COLO829 (cell line): Measurements from ENCODE around the gene NUDT1.

ENCODE experiments used
- DNase-seq: peaks from one replicate; pipeline ENCODE4 v3.0.0; 2012; ENCODE audit warnings: low spot score

NUDT1 gene

DNA sequence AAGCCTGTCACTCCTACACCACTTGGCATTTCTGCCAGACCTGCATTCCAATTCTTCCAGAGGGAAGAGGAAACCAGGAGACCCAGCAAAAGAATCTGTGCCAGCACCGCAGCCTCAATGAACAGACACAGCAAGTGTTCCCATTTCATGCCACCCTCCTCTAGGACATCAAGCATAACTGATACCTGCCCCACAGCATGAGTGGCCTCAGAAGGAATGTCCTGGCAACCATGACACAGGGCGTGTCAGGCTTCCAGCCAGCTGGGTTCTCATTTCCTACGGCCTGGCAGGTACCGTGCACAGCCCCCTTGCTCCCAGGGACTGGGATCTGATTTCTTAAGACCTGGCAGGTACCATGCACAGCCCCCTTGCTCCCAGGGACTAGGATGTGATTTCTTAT, 17.1 kb upstream of the NUDT1 start:
- no peak for DNase-seq

DNA sequence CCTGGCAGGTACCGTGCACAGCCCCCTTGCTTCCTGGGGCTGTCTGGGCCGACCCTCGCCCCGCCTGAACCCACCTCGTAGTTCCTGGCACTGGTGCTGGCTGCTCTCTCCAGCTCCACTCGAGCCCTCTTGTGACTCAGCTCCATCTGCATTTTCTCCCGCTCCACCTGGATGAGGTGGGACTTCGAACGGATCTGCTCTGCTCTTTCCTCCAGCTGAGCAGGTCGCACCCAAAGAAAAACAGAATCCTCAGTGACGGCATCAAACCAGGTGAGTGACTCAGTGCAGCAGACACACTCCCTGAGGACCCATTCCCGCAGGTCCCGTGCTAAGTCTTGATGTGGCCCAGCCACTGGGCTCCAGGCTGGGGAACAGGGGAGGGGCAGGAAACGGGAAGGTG, 16.7 kb upstream of the NUDT1 start:
- no peak for DNase-seq

DNA sequence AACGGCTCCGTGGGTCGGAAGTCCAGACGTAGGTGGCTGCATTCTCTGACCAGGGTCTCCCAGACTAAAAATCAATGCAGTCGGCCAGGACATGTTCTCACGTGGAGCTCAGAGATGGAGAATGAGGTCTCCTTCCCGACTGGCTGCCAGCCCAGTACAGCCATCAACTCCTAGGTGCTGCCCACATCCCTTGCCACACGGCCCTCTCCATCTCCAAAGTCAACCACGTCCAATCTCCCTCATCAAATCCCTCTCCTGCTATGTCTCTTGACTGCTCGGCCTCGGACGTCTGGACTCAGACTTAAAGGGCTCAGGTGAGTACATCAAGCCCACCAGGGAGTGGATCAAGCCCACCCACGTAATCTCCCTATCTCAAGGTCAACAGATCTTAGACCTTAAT, 16.2 kb upstream of the NUDT1 start:
- no peak for DNase-seq

DNA sequence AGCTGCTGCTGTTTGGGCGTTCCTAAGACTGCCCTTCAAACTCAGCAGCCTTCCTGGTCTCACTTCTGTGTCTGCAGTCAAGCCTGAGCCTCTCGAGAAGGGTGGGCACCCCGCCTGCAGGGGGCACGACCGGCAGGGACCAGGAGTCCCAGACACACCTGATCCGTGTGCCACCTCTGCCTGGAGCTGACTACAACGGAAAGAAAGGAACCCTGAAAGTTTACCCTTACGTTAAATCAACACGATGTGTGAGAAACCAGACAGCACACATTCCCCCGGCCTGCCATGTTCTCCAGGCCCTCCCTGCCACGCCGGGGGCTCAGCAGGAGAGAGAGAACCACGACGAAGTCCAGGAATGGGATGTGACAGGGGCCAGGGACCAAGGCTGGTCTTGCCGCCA, 14.3 kb upstream of the NUDT1 start:
- no peak for DNase-seq

DNA sequence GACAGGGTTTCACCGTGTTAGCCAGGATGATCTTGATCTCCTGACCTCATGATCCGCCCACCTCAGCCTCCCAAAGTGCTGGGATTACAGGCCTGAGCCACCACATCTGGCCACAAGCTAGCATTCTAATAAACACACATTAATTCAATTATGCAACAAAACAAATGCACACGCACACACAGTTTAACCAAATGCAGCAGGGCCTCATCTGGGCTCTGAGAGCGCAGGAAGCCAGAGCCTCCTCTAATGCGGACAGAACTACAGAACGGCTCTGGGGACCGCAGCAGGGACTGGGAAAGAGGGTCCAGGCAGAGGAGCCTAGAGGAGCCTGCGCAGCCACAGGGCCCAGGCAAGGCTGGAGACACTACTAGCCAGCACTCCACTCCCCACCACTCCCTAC, 13.1 kb upstream of the NUDT1 start:
- no peak for DNase-seq

DNA sequence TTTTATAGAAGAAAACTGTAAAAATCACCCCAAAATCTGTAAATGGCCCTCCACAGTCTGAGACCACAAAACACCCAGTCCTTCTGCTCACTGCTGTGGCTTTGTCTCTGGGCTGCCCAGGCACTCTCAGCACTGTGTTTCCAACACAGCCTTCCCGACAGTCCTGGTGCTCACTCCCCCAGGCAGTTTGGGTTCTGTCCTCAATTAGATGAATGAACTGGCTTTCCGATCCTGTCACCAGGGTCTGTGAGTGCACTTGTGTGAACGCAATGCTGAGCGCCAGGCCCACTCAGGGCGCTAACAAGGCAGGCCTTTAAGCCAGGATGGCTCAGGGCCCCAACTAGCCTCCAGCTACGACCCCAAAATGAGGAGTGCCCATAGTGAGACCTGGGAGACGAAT, 12.6 kb upstream of the NUDT1 start:
- no peak for DNase-seq

DNA sequence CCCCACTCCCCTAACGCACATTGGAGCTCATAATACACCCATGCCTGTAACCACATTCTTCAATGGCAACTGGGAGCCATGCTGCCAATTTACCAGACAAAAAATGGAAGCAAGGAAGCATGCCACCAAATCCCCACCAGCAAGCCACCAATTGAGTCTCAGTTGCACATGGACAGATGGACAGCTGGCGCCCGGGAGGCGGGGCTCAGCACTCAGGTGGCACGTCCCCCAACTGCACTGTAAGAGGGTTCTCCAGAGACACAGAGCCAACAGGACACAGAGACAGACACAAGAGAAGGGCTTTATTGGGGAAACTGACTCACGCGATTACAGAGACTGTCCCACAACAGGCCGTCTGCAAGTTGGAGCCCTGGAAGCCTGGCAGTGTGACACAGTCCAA, 11.8 kb upstream of the NUDT1 start:
- DNase-seq = no peak

DNA sequence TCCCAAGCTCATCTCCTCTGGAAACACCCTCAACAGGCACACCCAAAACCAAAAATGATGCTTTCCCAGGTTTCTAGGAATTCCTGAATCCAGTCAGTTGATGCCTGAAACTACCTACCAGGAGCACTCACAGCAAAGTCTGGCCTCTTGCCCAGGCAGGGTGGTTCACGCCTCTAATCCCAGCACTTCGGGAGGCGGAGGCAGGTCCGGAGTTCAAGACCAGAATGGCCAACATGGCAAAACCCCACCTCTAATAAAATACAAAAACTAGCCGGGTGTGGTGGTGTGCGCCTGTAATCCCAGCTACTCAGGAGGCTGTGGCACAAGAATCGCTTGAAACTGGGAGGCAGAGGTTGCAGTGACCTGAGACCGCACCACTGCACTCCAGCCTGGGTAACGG, 11.1 kb upstream of the NUDT1 start:
- no peak for DNase-seq

DNA sequence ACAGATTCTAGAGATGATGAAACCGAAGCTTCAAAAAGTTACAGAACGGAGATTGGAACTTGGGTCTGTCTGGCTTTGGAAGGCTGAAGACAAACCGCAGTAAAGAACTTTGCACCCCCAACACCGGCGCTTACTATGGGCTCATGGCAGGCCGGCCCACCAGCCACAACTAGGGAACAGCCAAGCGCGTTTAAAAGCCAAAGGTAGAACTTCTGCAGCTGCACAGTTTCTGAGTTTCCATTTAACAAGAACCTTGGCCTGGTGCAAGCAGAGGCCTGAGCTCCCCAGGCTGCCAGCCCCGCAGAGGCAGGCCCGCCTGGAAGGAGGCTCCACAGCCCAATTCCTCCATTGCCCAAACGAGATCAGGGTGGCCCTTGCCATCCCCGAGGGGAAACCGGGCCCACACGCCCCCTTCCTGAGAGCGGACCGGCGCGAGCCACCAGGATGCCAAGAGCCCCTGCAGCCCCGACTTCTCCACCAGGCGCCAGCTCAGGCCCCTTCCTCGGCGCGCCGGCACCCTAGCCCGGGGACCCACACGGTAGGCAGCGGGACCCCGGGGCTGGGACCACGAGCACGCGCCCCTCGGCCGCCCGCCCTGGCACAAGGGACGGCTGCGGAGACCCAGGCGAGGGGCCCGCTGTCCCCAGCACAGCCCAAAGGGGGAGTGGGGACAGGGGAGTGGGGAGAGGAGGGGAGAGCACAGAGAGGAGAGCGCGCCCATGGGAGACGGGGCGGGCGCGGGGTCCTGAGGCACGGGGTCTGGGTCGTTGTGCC, 9.8 kb upstream of the NUDT1 start:
- no peak for DNase-seq

DNA sequence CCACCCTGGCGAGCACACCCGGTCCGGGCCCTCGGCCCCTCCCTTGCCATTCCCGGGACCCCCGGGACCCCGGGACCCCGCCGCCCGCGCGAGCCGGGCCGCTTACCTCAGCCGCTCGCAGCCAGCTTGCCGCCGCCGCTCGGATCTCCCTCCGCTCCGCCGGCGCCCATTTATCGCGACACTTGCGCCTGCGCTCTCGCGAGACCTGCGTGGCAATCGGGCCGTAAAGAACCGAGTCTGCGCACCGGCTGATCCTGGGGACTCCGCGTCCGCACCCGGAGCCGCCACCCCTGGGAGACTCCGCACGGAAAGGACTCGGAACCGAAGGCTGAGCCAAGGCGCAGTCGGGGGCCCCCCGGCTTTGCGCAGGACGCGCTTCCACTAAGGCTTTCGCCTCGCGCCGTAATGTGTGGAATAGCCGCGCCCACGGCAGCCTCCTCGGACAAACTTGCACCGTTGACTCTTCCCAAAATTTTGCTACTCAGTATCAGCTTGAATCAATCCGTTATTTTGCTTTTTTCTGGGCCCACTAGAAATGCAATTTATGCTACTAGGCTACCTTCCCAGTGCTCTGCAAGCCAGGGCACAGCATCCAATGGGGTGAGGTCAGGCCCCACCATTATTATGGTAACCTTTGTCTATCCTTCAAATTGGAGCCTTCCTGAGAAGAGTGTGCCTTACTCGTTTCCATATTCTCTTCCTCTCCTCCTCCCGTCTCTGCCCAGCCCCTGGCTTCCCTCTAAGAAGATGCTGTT, 9.1 kb upstream of the NUDT1 start, which contains the start of gene MAD1L1:
MAD1L1 (minus strand) TSS at position 180 of the 755 bp plus-strand sequence. CDS start 2,812 bp downstream, outside the sequence.
- DNase-seq = peak; percentile 88

DNA sequence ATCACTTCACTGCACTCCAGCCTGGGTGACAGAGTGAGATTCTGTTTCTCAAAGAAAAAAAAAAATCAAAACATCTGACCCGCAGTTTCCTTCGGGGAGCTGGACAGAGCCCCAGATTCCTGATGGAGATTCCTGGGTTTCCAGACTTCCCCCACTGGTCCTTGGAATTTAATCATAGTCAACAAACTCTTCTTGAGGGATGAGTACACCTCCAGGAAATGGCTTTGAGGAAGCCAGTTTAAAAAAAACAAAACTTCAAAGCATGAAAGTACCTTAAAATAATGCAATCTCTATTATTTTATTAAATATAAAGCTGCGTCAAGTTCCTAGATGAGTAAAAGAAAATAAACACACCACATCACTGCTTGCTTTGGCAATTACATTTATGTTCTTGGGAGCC, 8.1 kb upstream of the NUDT1 start:
- DNase-seq = no peak

DNA sequence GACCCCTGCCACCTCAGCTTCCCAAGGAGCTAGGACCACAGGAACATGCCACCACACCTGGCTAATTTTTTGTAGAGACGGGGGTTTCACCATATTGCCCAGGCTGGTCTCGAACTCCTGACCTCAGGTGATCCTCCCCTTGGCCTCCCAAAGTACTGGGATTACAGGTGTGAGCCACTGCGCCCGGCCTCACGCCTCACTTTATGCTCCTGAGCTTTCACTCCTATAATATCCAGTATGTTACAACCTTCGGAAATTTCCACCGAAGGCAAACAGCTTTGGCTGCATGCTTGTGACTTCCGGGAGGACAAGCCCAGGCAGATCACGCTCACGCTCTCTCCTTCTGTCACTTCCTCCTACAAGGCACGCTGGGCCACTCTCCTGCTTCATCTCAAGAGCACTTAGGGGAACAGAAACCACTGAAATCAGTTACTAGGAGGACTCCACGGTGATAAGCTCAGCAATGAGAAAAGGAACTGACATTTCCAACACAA, 4.9 kb upstream of the NUDT1 start:
- no peak for DNase-seq

DNA sequence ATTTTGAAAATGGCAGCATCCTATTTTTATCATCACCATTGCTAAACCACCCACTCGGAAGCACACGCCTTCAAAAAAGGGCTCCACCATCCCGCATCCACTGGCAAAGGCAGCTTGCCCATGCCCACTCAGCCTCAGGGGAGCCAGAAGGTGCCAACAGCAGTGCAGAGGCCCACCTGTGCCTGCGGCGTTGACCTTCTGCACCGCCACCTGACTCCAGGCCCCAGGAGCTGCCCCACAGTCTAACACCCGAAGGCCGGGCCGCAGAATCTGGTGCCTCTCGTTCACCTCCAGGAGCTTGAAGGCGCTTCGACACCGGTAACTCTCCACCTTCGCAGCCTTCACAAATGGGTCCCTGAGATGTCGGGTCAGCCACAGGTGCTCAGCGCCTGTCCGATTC, 2.8 kb upstream of the NUDT1 start:
- no peak for DNase-seq

DNA sequence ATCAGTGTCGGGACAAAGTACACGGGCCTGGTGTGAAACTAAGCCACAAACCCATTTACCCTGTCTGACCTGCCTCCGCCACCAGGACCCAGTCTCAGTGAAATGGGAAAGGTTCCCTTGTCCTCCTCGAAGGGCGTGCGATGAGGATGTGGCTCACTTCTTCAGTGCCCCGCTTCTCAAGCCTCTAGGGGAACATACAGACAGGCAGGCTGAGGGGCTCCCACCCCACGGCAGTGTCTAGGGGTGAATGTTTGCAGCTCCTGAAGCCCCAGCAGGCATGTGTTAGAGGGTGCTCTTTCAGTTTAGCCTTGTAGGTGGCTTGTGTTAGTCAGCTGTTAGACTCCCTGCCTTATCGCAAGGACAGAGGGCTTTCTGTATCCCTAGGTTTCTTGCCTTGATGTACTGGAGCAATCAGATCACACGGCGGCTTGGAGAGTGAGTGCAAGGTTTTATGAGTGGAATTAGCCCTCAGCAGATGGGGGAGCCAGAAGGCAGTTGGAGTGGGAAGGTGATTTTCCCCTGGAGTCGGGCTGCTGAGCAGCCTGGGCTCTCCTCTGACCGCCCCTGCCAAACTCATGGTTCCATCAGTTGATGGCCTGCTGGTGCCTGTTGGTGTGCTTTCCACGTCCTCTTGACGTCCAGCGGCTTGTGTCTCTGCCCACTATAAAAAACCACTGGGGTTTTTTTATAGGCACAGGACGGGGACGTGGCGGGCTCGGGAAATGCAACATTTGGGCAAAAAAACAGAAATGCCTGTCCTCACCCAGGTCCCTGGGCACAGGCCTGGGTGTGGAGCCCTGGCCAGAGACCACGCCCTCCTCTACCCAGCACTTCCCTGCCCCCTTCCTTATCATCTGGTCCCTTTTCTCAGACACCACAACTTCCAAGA, 759 bp downstream of the NUDT1 start:
- no peak for DNase-seq

DNA sequence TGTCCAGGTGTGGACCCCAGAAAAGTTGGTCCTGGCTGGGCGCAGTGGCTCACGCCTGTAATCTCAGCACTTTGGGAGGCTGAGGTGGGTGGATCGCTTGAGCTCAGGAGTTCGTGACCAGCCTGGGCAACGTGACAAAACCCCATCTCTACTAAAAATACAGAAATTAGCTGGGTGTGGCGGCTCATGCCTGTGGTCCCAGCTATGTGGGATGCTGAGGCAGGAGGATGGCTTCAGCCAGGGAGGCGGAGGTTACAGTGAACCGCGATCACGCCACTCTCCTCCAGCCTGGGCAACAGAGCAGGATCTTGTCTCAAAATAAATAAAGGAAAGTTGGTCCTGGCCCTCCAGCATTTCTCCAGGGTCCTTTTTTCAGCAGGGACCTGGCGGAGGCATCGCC, 1.4 kb downstream of the NUDT1 start:
- DNase-seq = no peak

DNA sequence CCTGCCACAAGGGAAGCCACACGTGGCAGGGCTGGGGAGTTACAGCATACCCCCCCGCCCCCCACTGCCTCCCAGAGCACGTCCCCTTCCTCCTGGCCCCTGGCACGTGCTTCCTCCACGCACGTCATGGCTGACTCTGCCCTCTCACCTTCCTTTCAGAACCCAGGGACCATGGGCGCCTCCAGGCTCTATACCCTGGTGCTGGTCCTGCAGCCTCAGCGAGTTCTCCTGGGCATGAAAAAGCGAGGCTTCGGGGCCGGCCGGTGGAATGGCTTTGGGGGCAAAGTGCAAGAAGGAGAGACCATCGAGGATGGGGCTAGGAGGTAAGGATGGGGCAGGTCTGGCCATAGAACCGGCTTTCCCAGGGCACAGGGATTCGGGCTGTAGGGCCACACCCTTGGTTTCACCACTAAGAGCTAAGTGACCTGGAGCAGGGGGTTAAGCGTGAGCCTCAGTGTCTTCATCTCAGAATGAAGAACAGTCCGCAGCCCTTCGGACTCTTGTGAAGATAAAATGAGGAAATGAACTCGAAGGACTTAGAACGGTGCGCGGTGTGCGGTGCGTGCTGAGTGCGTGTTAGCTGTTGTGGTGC, 2.5 kb downstream of the NUDT1 start:
- no peak for DNase-seq

DNA sequence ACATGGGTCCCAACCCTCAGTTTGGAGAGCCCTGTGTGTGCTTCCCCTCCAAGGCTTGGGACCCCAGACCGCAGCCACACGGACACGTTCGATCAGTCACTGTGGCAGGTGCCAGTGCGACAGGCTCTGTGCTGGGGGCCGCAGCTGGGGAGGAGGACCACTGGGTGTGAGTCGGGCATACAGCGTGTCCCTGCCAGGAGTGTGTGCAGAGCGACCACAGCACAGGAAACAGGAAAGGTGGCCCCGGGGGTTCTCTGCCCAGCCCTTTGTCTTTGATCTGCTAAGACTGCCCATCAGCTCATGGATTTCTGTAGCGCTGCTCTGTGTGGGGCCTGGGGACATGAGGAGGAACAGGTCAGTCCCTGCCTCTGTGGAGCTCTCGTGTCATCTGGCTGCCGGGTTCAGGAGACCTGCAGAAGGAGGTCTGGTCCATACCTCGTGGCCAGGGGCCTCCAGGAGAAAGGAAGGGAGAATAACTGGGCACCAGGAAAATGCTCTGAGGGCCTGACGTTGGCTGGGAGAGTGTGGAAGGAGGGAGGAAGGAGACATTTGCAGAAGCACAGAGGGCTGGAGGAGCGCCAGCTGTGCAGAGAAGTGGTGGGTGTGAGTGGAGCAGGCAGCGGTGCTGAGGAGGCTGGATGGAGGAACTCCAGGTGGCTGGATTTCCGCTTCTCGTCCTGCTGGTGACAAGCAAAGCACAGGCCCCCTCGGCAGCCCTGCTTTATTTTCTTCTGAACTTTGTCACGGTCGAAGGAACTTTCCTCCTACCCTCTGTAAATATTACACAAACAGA, 4.1 kb downstream of the NUDT1 start:
- DNase-seq = no peak

DNA sequence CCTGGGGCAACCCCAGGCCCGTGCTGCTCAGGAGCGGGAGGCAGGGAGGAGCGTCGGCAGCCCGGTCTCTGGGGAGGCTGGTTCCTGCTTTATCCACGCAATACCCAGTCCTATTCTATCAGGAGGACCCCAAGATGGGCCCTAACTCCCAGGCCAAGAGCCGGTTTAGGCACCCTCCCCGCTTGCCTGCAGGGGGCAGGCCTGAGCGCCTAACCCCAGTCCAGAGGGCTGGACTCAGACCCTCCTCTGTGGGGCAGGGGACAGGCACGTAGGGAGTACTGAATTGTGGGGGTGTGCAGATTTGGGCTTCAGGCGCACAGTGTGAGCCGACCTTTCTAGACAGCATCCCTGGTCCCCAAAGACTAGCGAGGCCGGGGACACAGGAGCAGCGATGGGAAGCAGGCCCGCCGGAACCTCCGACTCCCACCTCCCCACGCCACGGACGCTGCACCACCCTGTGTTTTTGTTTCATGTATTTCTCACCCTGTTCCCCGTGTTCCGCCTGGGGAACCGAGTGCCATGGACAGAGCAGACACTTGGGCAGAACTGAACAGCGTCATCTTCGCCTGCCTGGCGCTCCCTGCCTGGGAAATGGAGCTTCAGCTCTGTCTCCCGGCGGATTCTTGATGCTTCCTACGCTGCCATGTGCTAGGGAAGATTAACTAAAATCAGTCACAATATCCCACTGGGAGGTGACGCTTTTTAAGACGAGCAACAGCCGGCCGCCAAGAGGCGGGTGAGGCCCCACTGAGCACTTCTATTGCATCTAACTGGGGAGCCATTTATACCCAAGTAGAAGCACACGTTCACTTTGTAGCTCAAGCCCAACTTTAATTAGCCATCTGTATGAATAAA, 5.3 kb downstream of the NUDT1 start:
- DNase-seq = no peak

DNA sequence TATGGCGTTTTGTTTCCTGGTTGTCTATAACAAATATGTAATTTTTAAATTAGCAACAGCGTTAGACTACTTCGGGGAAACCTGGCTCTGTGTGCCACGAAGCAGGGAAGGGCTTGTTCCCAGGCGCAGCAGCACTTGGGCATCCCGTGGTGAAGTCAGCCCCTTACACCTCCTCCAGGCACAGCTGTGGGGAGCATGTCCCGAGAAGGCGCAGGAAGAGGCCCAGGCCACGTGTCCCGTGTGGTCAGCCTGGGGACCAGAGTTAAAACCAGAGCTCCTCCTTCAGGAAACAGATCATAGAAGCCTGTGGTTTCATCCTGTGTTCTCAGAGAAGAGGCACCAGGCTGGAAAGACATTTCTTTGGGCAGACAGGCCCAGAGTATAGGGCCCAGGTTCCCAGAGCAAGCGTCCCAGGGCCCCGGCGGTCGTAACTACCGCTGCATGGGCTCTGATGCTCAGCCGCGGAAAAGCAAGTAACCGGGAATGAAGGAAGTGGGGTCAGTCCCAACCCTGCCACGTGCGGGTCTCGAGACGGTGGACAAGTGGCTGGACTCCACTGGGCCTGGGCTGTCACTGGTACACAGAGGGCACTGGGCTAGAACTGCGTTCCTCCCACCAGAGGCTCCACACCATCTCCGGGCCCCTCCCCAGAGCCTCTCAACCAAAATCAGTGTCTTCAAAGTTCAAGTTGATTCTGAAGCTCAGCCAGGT, 7.1 kb downstream of the NUDT1 start:
- peak; percentile 77 for DNase-seq
